Measurements from ENCODE around the gene SFT2D3. TPM values are rescaled to one million over a fixed set of nuclear protein-coding genes. Genes with fewer than 3 reads are reported as not detected.
"Not testable (repeated sequence)": the region's sequence is repeated elsewhere in the genome, so short reads cannot be mapped to it uniquely, and the experiment has no call there.

The SFT2D3 gene
- total RNA-seq, 1 experiment from 2014 or later = 4.1 TPM

DNA sequence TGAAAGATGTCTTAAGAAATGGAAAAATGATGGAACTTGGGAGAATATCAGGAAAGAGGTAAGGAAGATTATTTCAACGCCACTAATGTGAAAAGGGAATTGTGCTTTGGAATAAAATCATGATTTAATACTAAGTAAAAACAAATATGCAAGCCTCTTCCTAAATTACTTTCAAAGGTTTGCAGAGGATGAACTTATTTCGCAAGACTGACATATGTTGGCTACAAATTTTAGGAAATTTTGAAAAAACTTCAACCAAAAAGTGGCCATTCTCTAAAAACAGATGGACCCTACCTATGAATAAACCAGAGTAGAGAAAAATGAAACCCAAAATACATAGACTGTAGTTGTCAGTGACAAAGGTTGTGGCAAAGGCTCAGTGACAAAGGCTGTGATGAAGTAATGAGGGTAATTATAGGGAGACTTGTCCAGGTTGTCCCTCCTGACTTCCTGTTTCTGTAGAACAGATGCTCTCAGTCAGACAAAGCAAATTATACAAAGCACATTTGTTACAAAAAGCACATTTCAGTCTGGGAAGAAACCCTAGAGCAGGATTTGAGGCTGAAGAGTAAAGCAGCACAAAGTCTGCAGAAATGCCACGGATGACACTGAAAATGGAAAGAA lies 39.5 kb downstream of the SFT2D3 start:
- CTCF ChIA-PET = interaction anchor here (0.6 kb wide), 1 partner anchor 38 kb away, joined by 5 read pairs; no protein-coding TSS in a partner anchor
- intact Hi-C loops (cut with micrococcal nuclease) = no loop called here
- Mint-ChIP-seq H3K27ac (ENCODE audit: low read depth, unreplicated experiment) (no peak overlapping the region), H3K27me3 (ENCODE audit: insufficient read depth, unreplicated experiment) (no peaks in the 10 kb centered on the region), H3K4me1 (ENCODE audit: insufficient read depth, unreplicated experiment) (peaks cover 5% of the 10 kb centered on the region), H3K9me3 (ENCODE audit: unreplicated experiment) (no peaks in the 10 kb centered on the region), H3K36me3 (ENCODE audit: insufficient read depth, unreplicated experiment) (peaks cover 52% of the 10 kb centered on the region), H3K4me3 (ENCODE audit: unreplicated experiment) (no peak overlapping the region)
- DNase-seq (ENCODE audit: unreplicated experiment) = no peak
- BruUV-seq (replicated peaks) = no TSS peak
- TF ChIP-seq, protein P1, sequence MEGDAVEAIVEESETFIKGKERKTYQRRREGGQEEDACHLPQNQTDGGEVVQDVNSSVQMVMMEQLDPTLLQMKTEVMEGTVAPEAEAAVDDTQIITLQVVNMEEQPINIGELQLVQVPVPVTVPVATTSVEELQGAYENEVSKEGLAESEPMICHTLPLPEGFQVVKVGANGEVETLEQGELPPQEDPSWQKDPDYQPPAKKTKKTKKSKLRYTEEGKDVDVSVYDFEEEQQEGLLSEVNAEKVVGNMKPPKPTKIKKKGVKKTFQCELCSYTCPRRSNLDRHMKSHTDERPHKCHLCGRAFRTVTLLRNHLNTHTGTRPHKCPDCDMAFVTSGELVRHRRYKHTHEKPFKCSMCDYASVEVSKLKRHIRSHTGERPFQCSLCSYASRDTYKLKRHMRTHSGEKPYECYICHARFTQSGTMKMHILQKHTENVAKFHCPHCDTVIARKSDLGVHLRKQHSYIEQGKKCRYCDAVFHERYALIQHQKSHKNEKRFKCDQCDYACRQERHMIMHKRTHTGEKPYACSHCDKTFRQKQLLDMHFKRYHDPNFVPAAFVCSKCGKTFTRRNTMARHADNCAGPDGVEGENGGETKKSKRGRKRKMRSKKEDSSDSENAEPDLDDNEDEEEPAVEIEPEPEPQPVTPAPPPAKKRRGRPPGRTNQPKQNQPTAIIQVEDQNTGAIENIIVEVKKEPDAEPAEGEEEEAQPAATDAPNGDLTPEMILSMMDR (IDR thresholded peaks at IDR 0.05; ENCODE audit: unreplicated experiment) = no peak
- POLR2A ChIA-PET = interaction anchor here (0.7 kb wide), 1 partner anchor 88 kb away, joined by 3 read pairs; no protein-coding TSS in a partner anchor

DNA sequence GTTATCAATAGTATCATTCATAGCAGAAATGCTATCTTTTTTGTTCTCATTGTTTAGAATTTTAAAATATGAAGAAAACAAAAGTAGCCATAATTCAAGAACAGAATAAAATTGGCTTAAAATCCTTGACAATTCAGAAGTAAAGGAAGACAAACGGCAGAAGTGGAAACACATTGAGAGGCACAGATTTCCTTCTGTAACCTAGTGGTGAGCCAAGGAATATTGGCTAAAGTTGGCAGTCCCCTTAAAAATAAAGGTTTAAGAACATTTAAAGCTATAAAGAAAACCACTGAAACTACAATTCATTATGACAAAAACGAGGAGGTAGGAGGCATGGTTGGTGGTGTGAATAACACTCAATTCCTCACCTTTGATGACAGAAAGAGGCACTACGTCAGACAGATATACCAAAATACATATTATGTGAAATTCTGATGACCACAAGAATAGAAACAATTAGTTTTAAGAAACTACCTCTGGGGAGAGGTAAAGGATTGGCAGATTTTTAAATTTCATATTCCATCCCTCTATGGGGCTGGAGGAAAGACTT lies 42.3 kb downstream of the SFT2D3 start:
- POLR2A ChIA-PET = no interaction called here
- intact Hi-C loops (cut with micrococcal nuclease) = no loop called here
- H3K9me3 Mint-ChIP-seq (ENCODE audit: unreplicated experiment) = no peaks in the 10 kb centered on the region
- H3K36me3 Mint-ChIP-seq (ENCODE audit: insufficient read depth, unreplicated experiment) = peaks cover 58% of the 10 kb centered on the region
- BruUV-seq (replicated peaks) = no TSS peak
- no peak for DNase-seq (ENCODE audit: unreplicated experiment)
- H3K4me1 Mint-ChIP-seq (ENCODE audit: insufficient read depth, unreplicated experiment) = no peaks in the 10 kb centered on the region
- CTCF ChIA-PET = no interaction called here
- TF ChIP-seq, protein P1 (IDR thresholded peaks at IDR 0.05; ENCODE audit: unreplicated experiment) = no peak
- H3K27ac Mint-ChIP-seq (ENCODE audit: low read depth, unreplicated experiment) = no peak overlapping the region
- no peaks in the 10 kb centered on the region for H3K27me3 Mint-ChIP-seq (ENCODE audit: insufficient read depth, unreplicated experiment)
- no peak overlapping the region for H3K4me3 Mint-ChIP-seq (ENCODE audit: unreplicated experiment)

DNA sequence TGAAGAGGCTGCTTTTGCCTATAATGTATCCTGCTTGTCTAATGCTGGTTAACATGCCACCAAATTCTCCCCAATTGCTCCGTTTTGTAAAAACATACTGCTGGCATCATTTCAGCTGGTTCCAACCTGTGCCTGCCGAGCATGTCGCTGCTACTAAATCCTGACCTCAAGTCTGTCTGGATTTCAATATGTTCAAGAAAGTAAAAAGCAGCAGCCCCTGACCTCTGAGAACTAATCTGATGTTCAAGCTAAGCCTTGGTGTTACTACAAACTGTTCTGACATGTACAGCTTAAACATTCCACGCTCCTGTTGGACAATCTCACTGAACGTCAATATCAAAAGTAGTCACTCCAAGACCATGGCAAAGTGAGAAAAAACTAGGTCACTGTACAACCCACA lies 46.3 kb downstream of the SFT2D3 start:
- BruUV-seq (replicated peaks) = no TSS peak
- Mint-ChIP-seq H3K27me3 (ENCODE audit: insufficient read depth, unreplicated experiment) (no peaks in the 10 kb centered on the region), H3K27ac (ENCODE audit: low read depth, unreplicated experiment) (peak overlapping the region; percentile 42), H3K9me3 (ENCODE audit: unreplicated experiment) (no peaks in the 10 kb centered on the region), H3K4me1 (ENCODE audit: insufficient read depth, unreplicated experiment) (no peaks in the 10 kb centered on the region), H3K36me3 (ENCODE audit: insufficient read depth, unreplicated experiment) (peaks cover 52% of the 10 kb centered on the region), H3K4me3 (ENCODE audit: unreplicated experiment) (no peak overlapping the region)
- ChIA-PET POLR2A (interaction anchor here (0.7 to 1.2 kb wide), 3 partner anchors 9 to 21 kb away, joined by 3 to 4 read pairs (median 3); no protein-coding TSS in a partner anchor), CTCF (interaction anchor here (0.9 kb wide), 1 partner anchor 11 kb away, joined by 4 read pairs; no protein-coding TSS in a partner anchor)
- DNase-seq (ENCODE audit: unreplicated experiment) = no peak
- intact Hi-C loops (cut with micrococcal nuclease) = no loop called here
- TF ChIP-seq, protein P1 (IDR thresholded peaks at IDR 0.05; ENCODE audit: unreplicated experiment) = no peak

DNA sequence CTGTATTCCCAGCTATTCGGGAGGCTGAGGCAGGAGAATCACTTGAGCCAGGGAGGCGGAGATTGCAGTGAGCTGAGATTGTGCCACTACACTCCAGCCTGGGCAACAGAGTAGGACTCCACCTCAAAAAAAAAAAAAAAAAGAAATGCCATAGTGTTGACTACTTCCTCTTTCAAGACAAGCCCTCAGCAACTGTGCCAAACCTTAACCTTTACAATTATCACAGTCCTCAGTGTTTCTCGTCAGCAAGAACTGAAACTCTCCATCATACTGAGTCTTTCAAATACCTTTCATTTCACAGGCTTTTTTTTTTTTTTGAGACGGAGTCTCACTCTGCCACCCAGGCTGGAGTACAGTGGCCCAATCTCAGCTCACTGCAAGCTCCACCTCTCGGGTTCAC lies 48.2 kb downstream of the SFT2D3 start:
- DNase-seq (ENCODE audit: unreplicated experiment) = peak; percentile 15

More for the DNA sequence above, 48.2 kb downstream of the SFT2D3 start:
- H3K9me3 Mint-ChIP-seq (ENCODE audit: unreplicated experiment); intact Hi-C loops (cut with micrococcal nuclease); H3K4me3 Mint-ChIP-seq (ENCODE audit: unreplicated experiment); H3K27me3 Mint-ChIP-seq (ENCODE audit: insufficient read depth, unreplicated experiment); BruUV-seq (replicated peaks); H3K4me1 Mint-ChIP-seq (ENCODE audit: insufficient read depth, unreplicated experiment): not testable (repeated sequence)
- H3K27ac Mint-ChIP-seq (ENCODE audit: low read depth, unreplicated experiment) = peak overlapping the region; percentile 12
- peaks cover 56% of the 10 kb centered on the region for H3K36me3 Mint-ChIP-seq (ENCODE audit: insufficient read depth, unreplicated experiment)
- POLR2A ChIA-PET = interaction anchor here (0.6 kb wide), 1 partner anchor 254 kb away, joined by 3 read pairs; no protein-coding TSS in a partner anchor
- CTCF ChIA-PET = interaction anchor here (1.0 kb wide), 1 partner anchor 11 kb away, joined by 3 read pairs; no protein-coding TSS in a partner anchor
